KG1 (cell line): ENCODE data around the gene PAIP2.

Experiments used
- DNase-seq: peaks from one replicate; lab custom pipeline; 2025; lab: John Stamatoyannopoulos, UW

PAIP2 gene

DNA sequence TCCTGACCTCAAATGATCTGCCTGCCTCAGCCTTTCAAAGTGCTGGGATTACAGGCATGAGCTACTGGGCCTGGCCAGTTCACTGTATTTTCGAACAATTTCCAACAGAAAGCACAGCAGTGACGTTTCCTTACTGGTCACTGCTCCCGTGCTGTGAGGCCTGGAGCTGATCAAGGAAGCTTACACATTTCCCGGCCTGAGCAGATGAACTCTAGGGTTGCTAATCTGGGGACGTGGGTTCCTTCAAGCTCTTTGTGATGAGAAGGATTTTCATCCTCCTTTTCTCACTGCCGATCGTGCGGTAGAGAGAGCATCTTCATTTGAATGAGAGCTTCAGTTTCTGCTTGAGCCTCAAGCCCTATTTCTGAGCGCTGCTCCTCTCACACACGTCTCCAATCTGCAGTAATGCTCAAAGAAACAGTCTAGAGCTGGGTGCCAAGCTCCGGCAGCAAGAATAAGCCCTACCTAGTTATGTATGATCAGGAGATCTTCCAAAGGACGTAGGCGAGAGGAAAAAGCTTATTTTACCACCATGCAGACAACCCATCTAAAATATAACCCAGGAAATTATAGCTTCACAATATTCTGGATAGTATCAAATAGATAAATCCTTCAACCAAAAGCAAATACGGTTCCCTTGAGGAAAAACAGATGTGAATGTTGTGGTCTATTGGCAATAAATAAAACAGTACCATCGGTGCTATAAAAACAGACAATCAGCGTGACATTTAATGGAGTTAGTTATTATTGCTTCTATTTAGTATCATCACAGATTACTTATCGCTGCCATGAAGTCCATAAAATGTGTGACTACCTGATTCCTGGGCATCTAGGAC lies 69.6 kb downstream of the PAIP2 start:
- DNase-seq = no peak

DNA sequence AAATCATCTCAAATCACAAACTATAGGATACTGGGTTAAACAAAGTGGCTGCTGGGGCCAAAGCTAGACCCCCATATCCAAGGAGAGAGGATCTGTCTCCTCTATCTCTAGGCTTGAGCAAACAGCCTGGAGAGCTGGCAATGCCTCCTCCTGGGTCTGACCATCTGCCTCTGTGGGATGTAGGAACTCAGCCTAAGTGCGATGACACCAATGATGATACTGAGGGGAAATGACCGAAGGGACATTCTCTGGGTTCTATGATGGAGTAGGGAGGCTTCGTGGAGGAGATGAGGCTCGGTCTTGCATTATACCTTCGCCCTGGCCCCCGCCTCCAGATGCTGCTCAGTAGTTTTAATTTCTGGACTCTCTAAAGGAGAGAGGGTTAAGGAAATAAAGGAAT lies 71.5 kb downstream of the PAIP2 start:
- no peak for DNase-seq

DNA sequence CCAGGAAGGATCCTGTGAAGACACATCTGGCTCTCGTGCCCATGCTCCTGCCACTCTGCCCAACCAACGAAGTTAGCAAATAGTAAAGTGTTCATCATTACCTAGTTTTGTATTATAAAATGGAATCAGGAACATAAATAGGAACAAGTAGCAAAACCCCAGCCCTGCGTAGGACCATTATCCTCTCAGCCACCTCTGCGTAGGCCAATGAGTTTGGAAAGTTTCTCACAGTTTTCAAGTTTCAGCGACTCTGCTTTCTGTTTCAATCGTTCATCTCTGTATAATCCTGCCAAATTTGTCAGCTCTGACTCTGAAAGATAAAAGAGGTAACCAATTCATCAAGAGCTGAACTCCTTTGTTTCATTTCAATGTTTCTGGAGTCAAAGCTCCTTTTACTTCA lies 72.3 kb downstream of the PAIP2 start:
- no peak for DNase-seq

DNA sequence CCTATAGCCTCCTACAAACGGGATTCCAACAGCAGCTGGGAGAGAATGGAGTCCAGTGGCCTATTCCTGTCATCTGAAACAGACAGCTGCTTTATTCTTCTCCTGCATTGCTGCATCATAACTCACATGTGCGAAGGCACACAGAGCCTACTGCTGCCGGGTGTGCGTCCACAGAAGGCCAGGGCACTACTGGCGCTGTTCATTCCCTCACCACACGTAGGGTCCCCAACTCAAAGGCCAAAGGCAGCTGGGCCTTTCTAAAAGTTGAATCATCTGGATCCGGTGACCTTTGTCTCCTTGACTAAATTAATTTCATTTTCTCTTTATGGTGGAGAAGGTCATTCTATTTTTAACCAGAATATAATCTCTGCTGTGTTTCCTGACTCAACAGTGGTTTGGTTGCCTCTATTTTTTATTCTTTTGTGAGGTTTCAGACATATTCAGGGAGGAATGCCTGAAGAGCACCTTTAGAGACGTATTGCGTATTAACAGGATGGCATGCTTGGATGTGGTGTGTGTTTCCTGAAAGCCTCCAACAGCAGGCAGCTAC lies 73.0 kb downstream of the PAIP2 start:
- no peak for DNase-seq

DNA sequence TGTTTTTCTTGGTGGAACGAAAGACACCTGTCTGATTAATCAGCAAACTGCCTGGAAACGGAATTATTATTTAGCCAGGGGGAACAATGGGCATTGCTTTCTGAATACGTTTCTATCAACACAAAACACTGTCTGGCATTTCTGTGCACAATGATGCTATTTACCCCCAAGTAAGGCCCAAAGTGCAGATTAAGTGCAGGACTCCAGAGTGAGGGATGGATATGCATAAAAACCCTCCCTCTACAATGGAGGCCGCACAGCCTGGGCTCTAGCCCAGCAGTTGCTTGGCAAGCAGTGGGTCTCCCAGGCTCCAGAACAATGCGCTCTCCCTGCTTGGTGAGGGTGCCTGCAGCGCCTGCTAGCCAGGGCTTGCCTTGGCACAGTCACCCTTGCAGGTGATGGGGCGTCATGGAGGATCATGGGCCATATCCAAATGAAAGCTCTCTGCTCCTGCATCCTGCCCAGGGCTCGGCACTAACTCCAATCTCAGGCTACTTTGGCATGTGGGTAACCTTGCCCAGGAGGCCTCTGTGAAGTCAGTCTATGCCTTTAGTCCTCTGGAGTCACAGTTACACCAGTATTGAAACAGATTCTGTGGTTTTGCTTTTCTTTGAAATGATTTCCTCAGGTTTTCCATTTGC lies 73.7 kb downstream of the PAIP2 start:
- DNase-seq = no peak

DNA sequence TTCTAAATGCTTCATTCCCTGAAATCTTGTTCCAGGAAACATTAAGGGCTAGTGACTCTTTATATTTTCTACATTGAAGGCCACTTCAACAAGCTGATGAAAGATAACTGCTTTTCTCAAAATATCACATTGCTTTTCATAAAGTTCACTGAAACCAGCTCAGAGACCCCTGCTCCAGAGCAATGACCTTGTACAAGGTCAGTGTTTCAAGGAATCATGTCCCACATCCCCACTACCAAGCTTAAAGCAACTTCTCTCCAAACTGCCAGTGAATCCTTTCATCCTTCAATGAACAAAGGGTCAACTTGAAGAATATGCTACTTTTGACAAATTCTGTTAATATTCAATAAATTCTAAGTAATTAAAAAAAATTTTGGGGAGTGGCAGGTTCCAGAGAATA lies 74.2 kb downstream of the PAIP2 start:
- no peak for DNase-seq

DNA sequence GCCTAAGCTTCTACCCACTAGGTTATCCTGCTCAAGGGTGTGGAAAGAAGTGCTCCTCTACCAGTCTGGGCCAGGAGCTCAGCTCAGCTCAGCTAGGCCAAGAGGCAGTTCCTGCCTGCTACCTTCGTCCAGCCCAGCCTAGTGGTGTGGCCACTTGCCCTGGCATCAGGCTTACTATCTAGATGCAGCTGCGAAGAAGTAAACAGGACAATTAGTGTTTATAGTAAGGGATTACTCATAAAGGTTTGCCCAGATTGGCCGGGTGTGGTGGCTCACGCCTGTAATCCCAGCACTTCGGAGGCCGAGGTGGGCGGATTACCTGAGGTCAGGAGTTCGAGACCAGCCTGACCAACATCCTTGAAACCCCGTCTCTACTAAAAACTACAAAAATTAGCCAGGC lies 75.0 kb downstream of the PAIP2 start:
- DNase-seq = no peak

DNA sequence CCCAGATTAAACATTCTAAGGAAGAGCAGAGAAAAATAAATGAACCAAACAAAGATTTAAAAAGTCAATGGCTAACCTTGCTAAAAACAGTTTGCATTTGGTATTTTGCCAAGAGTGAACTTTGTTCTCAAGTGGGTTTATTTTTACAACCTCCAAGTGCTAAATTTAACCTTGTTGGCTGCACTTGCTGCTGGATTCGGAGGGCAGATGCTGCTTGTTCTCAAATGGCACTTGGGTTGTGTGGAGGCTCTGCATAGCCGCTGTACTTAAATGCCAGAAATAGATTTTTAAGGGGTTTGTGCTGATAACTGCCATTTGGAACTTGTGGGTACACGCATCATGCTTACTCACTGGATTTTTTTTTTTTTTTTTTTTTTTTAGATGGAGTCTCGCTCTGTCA lies 75.6 kb downstream of the PAIP2 start:
- DNase-seq = no peak

DNA sequence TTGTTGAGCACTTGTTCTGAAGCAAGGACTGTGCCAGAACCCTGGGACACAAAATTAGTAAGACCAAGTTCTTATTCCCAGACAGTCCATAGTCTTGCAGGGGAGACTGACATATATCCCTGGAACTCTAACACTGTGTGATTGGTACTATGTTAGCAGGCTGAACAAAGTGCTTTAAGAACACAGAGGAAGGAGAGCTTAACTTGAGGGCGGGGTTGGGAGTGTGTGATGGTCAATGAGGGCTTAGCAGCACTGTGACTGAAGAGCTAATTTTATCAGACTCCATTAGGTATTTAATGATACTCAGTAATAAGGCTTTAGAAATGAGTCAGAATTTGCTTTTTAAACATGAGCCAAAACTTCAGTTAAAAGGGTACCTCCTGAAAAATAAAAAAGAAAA lies 77.1 kb downstream of the PAIP2 start:
- no peak for DNase-seq
